HG03064 (cell line): ENCODE measurements around the gene KIF7.

Source experiments
- ATAC-seq: cut with Tn5 transposase; IDR thresholded peaks from one replicate; pipeline ENCODE4 v1.9.1; 2021; ENCODE audit warnings: low read depth; ENCODE audit not compliant: unreplicated experiment

KIF7 gene

GRCh38 chr15:89671687-89672086, 16.4 kb upstream of the KIF7 start:
- no peak for ATAC-seq

GRCh38 chr15:89670971-89671560, 15.8 kb upstream of the KIF7 start:
- ATAC-seq, result no peak

GRCh38 chr15:89669941-89670340, 14.7 kb upstream of the KIF7 start:
- ATAC-seq, result no peak

- ATAC-seq, result no peak
Measured at GRCh38 chr15:89669309-89669865, 14.1 kb upstream of the KIF7 start.

GRCh38 chr15:89668171-89668570, 12.9 kb upstream of the KIF7 start:
- ATAC-seq, result no peak

GRCh38 chr15:89667706-89667960, 12.4 kb upstream of the KIF7 start:
- ATAC-seq, result no peak

GRCh38 chr15:89666858-89667705, 11.8 kb upstream of the KIF7 start:
- no peak for ATAC-seq

GRCh38 chr15:89666184-89666857, 11.1 kb upstream of the KIF7 start:
- ATAC-seq, result no peak

- no peak for ATAC-seq
Measured at GRCh38 chr15:89665449-89666181, 10.3 kb upstream of the KIF7 start.

GRCh38 chr15:89664441-89665350, 9.4 kb upstream of the KIF7 start:
- no peak for ATAC-seq

- ATAC-seq, result no peak
Measured at GRCh38 chr15:89662893-89663626, 7.8 kb upstream of the KIF7 start.

GRCh38 chr15:89660556-89660955, 5.3 kb upstream of the KIF7 start:
- no peak for ATAC-seq

- ATAC-seq, result no peak
Measured at GRCh38 chr15:89659295-89659694, 4.0 kb upstream of the KIF7 start.

- ATAC-seq, result no peak
Measured at GRCh38 chr15:89657686-89658200, 2.5 kb upstream of the KIF7 start.

GRCh38 chr15:89656116-89656815, 999 bp upstream of the KIF7 start:
- no peak for ATAC-seq

- no peak for ATAC-seq
Measured at GRCh38 chr15:89654301-89654761, 936 bp downstream of the KIF7 start.

GRCh38 chr15:89653578-89653977, 1.7 kb downstream of the KIF7 start:
- ATAC-seq, result no peak

- no peak for ATAC-seq
Measured at GRCh38 chr15:89652666-89653065, 2.6 kb downstream of the KIF7 start.
